Panc1 (cell line): ENCODE results near the gene HERC3. TPM values are rescaled to one million over a fixed set of nuclear protein-coding genes. Genes with fewer than 3 reads are reported as not detected.

ENCODE experiments used
- ATAC-seq: fragments of 200-7000 bp; cut with Tn5 transposase; 2 replicates; pipeline ENCODE4 v1.9.1; 2020; ENCODE audit warnings: mild to moderate bottlenecking, moderate library complexity
- BruUV-seq: library from RNA; stranded (reverse); fragments of 400-500 nt; replicated peaks from 2 replicates; lab custom pipeline; 2021; lab: Mats Ljungman, UMichigan
- CTCF ChIA-PET: fragments of 300-600 bp; sonication (Branson Sonifier 250); formaldehyde crosslinking; loops from one replicate; lab custom pipeline; 2022; ENCODE audit warnings: antibody characterized with exemption; lab: Charles Lee
- POLR2A ChIA-PET: fragments of 300-600 bp; sonication (Branson Sonifier 250); formaldehyde crosslinking; loops from one replicate; lab custom pipeline; 2022; ENCODE audit warnings: antibody characterized with exemption; lab: Charles Lee
- DNase-seq: peaks from one replicate; pipeline ENCODE4 v3.0.0-alpha.2; 2010; ENCODE audit warnings: low read depth, low spot score
- H3K27ac ChIP-seq: 2 replicates; pipeline ENCODE4 v1.5.1; 2011; ENCODE audit warnings: mild to moderate bottlenecking, low read length, inconsistent platforms
- H3K27me3 ChIP-seq: fragments of 200-500 bp; sonication (Bioruptor generic); 2 replicates; pipeline ENCODE4 v1.6.0; 2014; ENCODE audit warnings: low read length, inconsistent platforms; ENCODE audit not compliant: control insufficient read depth, insufficient read depth
- H3K36me3 ChIP-seq: fragments of 200-500 bp; sonication (Bioruptor generic); 2 replicates; pipeline ENCODE4 v1.5.1; 2014; ENCODE audit warnings: inconsistent platforms, mild to moderate bottlenecking, low read length, moderate library complexity; ENCODE audit not compliant: control insufficient read depth, insufficient read depth
- H3K4me1 ChIP-seq: 2 replicates; pipeline ENCODE4 v1.5.1; 2011; ENCODE audit warnings: inconsistent platforms, mild to moderate bottlenecking, low read length, moderate library complexity; ENCODE audit not compliant: control insufficient read depth, insufficient read depth
- H3K4me3 ChIP-seq, 2 experiments: 2 replicates each; pipeline ENCODE4 v1.5.1; 2011 to 2012; ENCODE audit warnings: low read depth in 2 of 2, low read length in 2 of 2, mild to moderate bottlenecking in 2 of 2, inconsistent platforms in 1 of 2, moderate library complexity in 1 of 2
- H3K9me3 ChIP-seq: fragments of 200-500 bp; sonication (Bioruptor generic); 2 replicates; pipeline ENCODE4 v1.5.1; 2014; ENCODE audit warnings: low read depth, mild to moderate bottlenecking, inconsistent platforms, low read length, moderate library complexity; ENCODE audit not compliant: control insufficient read depth, insufficient read depth
- POLR2AphosphoS5 ChIP-seq: IDR thresholded peaks from 2 replicates; pipeline ENCODE4 v1.6.1; 2012; ENCODE audit warnings: mild to moderate bottlenecking, low read depth, low read length, moderate library complexity
- REST ChIP-seq, 2 experiments: IDR thresholded peaks; 2 replicates each; pipeline ENCODE4 v1.6.1; 2011 to 2012; ENCODE audit warnings: low read depth in 2 of 2, control low read depth in 1 of 2, low read length in 1 of 2, mild to moderate bottlenecking in 1 of 2, moderate library complexity in 1 of 2; ENCODE audit not compliant: insufficient read depth in 1 of 2
- SIN3A ChIP-seq: IDR thresholded peaks from 2 replicates; pipeline ENCODE4 v1.6.1; 2012; ENCODE audit warnings: low read depth, mild to moderate bottlenecking, low read length, moderate library complexity, borderline replicate concordance; ENCODE audit not compliant: insufficient read depth
- TCF7L2 ChIP-seq: IDR thresholded peaks from 2 replicates; pipeline ENCODE4 v1.6.1; 2011; ENCODE audit warnings: mild to moderate bottlenecking, low read depth, low read length, inconsistent platforms
- in situ Hi-C: cut with HindIII; loops from 2 replicates; pipeline ENCODE4 v1.10.0; 2016; ENCODE audit warnings: low sequenced_read_pairs, low pct_unique_long_range_greater_than_20kb
- intact Hi-C: fragments of 100-400 bp; cut with micrococcal nuclease; formaldehyde crosslinking; loops from one replicate; pipeline ENCODE4 v1.10.0; 2022; ENCODE audit not compliant: unreplicated experiment
- total RNA-seq: library from RNA; stranded (reverse); gene quantifications from one replicate; pipeline ENCODE4 v1.2.1, GENCODE V29; 2021; ENCODE audit not compliant: unreplicated experiment
- TF ChIP-seq, protein P1 (sequence below): fragments of 450-650 bp; IDR thresholded peaks from 2 replicates; pipeline ENCODE4 v1.5.1; 2017; ENCODE audit warnings: mild to moderate bottlenecking

The HERC3 gene
- total RNA-seq, 1 experiment from 2014 or later = 1.1 TPM

GRCh38 chr4:88713782-88714181 is 121.5 kb downstream of the HERC3 start:
- Histone ChIP-seq H3K4me3 (no peak overlapping the region), H3K9me3 (no peaks in the 10 kb centered on the region), H3K4me1 (no peaks in the 10 kb centered on the region), H3K27ac (no peak overlapping the region), H3K36me3 (no peaks in the 10 kb centered on the region), H3K27me3 (no peaks in the 10 kb centered on the region)
- BruUV-seq = no TSS peak
- intact Hi-C loops (no loop called here), in situ Hi-C loops (no loop called here)
- ATAC-seq = no peak
- CTCF ChIA-PET = no interaction called here
- DNase-seq = no peak
- TF ChIP-seq REST (IDR thresholded peaks at IDR 0.05; ENCODE audit: insufficient read depth in 1 of 2, low read depth in 2 of 2, low read length in 1 of 2) = no peak
- TF ChIP-seq TCF7L2 = no peak
- TF ChIP-seq SIN3A = no peak
- no peak for TF ChIP-seq POLR2AphosphoS5
- TF ChIP-seq, protein P1, sequence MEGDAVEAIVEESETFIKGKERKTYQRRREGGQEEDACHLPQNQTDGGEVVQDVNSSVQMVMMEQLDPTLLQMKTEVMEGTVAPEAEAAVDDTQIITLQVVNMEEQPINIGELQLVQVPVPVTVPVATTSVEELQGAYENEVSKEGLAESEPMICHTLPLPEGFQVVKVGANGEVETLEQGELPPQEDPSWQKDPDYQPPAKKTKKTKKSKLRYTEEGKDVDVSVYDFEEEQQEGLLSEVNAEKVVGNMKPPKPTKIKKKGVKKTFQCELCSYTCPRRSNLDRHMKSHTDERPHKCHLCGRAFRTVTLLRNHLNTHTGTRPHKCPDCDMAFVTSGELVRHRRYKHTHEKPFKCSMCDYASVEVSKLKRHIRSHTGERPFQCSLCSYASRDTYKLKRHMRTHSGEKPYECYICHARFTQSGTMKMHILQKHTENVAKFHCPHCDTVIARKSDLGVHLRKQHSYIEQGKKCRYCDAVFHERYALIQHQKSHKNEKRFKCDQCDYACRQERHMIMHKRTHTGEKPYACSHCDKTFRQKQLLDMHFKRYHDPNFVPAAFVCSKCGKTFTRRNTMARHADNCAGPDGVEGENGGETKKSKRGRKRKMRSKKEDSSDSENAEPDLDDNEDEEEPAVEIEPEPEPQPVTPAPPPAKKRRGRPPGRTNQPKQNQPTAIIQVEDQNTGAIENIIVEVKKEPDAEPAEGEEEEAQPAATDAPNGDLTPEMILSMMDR = no peak
- POLR2A ChIA-PET = no interaction called here

DNA sequence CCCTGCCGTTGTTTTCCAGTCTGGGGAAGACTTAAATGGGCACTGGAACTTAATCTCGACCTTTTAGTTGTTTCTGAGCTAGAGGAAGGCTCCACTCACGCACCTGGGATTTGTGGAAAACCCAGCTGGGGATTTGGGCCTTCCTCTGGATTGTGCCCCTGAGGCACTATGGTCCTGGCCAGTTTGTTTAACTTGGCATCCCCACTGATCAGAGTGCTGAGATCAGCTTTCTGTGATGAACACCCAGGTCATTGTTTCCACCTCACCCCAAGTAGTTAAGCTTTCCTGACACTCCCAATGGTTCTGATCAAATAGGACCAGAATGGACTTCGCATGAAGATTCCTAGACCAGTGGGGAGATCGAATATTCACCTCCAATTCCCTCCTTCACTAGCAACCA is 125.8 kb downstream of the HERC3 start:
- Histone ChIP-seq H3K36me3 (no peaks in the 10 kb centered on the region), H3K4me3 (no peak overlapping the region), H3K27ac (no peak overlapping the region), H3K9me3 (no peaks in the 10 kb centered on the region), H3K27me3 (no peaks in the 10 kb centered on the region), H3K4me1 (no peaks in the 10 kb centered on the region)
- ChIA-PET POLR2A (no interaction called here), CTCF (no interaction called here)
- no TSS peak for BruUV-seq
- ATAC-seq (no peak), DNase-seq (no peak)
- no peak for TF ChIP-seq REST (IDR thresholded peaks at IDR 0.05; ENCODE audit: insufficient read depth in 1 of 2, low read depth in 2 of 2, low read length in 1 of 2)
- TF ChIP-seq, protein P1 = no peak
- TF ChIP-seq SIN3A = no peak
- no peak for TF ChIP-seq TCF7L2
- TF ChIP-seq POLR2AphosphoS5 = no peak
- in situ Hi-C loops = no loop called here
- intact Hi-C loops = no loop called here
